NCI-H187 (cell line): Measurements from ENCODE around the gene CKLF.
"Not testable (repeated sequence)": the region's sequence is repeated elsewhere in the genome, so short reads cannot be mapped to it uniquely, and the experiment has no call there.

Experiments used
- DNase-seq, 2 experiments: peaks; one replicate each; lab custom pipeline; 2025; lab: John Stamatoyannopoulos, UW

The CKLF gene

DNA sequence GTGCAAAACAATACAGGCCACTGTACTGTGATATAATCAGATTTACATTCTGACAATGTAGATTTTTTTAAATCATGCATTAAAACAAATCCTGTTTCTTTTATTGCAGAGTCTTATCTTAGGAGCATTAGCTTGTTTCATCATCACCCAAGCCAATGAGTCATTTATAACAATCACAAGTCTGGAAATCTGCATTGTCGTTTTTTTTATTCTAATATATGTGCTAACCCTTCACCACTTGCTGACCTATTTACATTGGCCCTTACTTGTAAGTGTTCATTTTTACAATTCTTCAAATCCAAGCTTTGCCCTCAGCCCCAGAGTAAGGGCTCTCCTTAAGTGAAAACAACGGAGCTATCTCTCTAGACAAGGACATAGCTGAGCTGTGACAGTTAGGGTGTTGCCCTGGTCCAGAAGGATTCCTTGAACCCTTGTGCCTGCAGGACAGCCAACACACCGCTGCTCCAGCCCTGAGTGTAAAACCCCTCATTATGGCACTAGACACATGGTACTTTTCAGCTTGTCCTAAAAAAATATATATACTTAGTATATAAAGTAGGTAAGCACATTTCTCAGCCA, 17.5 kb downstream of the CKLF start:
- no peak for DNase-seq

DNA sequence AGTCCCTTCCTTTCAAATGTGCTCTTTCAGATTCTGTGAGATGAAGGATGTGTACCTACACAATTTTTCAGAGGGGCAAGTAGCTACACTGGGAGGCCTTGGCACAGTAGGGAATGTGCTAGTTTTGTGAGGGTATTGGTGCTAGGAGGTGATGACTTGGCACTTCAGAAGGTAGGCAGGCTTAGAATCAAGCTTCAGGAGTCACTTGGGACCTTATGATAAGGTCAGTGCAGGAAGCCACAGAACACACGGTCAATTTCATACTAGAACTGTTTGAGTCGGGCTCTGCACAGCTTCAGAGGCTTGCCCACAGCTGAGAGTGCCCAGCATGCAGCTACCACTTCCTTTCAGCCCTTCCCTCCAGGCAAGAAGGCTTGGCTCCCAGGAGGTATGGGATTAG, 20.0 kb downstream of the CKLF start:
- DNase-seq = no peak

DNA sequence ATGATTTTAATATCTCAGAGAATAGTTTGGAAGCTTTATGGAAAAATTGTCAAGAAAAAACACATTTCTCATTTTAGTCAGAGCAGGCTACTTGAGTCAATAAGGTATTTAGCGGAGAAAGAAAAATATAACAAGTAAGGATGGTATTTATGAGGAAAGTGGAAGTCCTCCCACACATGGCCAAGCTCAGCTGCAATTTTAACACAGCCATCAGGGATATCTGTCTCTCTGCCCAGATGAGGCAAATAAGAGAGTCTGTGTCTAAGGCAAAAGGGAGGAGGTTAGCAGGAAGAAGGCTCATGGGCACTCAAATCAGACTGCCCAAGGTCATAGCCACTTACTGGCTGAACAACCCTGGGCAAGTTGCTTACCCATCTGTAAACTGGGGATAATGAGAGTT, 21.7 kb downstream of the CKLF start:
- no peak for DNase-seq

DNA sequence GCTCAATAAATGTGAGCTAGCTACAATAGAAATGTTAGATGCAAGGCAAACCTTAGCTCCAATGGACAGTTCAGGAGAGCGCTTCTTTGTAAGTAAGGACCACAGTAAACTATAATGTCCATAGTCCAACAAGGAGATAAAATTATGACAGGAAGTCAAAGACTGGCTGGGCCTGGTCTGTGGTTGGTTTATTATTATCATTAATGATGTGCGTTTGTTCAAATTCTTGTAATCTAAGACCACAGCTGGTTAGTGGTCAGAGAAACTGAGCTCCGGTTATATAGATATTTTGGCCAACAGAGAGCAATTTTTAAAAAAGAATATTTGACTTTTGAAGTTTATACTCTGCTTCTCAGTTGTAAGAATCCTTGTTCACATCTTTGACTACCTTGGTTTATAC, 22.2 kb downstream of the CKLF start:
- no peak for DNase-seq

DNA sequence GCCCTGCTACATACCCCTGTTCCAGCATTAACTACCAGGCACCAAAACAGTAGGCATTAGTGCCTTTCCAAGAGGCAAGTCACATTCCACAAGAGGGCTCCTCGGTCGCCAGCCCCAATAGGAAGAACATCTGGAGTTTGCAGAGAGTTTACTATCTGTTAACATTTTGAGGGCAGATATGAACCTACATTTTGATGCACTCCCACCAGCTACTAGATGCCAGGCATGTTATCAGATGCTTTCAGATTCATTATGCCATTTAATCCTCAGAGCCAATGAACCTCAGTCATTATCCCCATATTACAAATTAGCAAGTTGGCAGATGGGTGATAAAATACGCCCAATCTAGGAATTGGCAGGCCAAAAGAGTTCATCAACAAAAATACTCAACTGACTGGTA, 22.7 kb downstream of the CKLF start:
- DNase-seq = no peak

DNA sequence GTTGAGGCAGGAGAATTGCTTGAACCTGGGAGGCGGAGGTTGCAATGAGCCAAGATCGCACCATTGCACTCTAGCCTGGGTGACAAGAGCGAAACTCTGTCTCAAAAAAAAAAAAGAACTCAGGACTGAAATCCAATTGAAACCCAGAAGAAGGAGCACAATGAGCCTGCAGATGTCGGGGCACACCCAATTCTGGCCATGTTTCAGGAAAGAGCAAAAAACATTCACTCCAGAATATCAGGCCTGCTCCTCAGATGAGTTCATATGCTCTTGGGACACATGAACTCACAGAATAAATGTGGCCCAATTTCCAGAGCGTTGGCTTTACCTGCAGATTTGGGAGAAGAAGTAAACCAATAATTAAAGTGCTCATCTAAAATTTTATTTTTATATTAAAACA, 23.9 kb downstream of the CKLF start:
- DNase-seq = no peak

DNA sequence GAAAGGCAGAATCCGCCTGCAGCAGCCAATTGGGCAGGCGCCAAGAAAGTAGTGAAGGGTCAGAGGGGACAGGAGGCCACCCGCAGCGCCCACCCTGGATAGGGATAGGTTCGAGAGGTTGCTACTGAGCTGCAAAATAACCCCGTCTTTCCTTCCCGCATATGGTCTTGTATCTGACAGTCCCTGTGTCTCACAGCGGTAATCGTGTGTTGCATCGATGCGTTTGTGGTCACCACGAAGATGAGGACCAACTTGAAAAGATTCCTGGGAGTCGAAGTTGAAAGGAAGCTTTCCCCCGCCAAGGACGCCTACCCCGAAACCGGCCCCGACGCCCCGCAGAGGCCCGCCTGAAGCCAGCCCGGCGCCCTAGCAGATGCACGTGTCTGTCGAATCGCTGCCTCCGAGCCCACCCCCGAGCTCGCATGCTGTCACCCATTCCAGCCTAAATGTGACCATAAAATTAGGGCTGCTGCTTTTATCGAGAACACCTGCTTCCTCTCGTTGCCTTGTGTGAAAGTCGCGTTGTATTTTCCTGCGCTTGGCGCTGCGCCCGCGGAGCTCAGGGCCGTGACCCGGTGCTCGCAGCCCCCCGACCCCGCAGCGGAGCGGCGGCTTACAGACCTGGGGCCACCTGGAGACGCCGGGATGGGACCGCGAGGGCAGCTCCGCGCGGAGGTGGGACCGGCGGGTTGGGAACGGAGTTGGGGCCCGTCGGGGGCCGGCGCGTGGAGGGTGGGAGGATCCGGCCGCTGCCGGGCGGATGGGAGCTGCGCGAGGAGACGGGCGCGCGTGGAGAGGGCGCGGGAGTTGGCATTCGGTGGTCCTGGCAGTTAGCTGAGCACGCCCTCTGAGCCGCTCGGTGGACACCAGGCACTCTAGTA, 26.5 kb downstream of the CKLF start, which contains the start of gene CMTM2:
TSS of gene CMTM2 (plus strand) at position 813 of the 881 bp plus-strand sequence. CDS start 145 bp downstream, outside the sequence.
- DNase-seq = no peak

DNA sequence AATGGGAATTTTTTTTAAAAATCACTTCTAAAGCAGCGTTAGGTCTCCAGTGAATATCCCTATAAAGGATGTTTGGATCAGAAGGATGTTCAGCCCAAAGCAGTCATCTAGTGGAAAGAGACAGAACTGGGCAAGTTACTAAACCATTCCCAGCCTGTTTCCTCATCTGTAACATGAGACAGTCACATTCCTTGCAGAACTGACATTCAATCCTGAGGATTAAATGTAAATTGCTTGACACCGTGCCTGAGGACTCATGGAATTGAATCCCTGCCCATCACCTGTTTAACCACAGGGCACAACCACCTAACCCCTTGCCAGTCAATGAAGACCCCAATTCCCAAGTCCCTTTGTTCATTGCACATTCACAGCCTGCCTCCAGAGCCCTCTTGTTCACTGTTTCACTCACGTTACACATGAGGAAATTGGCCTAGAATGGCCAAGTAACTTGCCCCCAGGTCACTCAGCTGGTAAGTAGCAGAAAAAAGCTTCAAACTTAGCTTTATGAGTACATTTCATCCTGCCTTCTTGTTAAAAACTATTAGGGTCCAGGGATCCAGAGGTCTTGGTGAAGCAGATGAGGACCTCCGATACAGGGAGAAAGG, 28.3 kb downstream of the CKLF start:
- no peak for DNase-seq

DNA sequence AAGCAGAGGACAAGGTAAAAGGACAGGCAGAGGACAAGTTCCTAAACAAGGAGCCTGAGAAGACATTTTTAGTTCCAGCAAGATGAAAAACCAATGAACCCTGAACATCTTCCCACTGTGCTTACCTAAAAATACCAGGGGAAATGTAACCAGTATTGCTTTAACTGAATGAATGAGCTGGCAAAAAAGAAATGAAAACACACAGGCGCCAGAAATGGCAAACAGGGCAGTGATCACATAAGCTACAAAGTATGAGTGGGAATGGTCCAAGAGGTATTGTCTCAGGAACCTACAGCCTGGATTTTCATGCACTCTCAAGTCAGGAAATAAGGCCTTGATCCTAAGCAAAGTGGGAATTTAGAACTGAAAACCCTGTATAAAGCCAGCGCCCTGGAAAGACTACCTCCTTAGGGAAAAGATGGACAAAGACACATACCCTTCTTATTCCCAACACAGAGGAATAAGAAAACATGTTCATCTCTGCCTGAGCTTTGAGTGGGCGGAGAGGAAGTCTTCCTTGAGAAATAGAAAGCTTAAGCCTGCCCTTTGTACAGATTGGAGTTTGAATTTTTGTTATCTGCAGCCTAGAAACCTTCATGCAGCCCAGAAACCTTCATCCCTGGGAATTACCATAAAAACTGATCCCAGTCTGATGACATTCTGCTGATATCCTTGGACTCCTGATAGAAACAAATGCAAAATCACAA, 29.0 kb downstream of the CKLF start:
- DNase-seq = no peak

DNA sequence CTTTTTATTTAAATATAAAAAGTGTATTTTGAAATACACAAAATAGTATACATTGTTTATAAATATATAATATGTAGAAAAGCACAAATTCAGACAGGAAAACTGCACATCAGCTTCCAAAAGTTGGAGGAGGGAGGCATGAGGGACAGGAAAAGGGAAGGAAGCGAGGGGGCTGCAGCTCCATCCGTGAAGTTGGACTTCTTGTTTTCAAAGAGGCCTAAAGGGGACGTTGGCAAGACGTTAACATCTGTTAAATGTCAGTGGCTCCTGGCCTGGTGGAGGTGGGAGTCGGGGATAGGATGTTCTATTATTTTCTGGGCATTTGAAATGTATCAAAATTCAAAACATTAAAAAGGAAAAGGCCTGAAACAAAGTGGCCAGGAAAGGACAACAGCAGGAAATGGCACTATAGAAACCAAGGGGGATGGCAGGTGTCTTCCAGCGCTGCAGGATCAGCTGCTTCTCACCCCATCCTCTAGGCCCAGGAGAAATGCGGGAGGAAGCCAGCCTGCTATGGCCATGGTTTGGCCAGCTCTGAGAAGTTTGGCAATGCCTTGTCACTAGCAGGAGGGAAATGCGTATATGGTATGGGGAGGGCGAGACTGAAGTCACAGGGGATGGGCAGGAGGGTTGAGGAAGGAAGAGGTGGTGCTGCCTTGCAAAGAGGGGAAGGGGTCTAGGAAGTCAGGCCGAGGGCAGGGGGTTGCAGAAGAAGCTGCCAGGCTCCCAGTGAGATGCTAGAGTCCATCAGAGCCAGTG, 33.3 kb downstream of the CKLF start:
- no peak for DNase-seq

DNA sequence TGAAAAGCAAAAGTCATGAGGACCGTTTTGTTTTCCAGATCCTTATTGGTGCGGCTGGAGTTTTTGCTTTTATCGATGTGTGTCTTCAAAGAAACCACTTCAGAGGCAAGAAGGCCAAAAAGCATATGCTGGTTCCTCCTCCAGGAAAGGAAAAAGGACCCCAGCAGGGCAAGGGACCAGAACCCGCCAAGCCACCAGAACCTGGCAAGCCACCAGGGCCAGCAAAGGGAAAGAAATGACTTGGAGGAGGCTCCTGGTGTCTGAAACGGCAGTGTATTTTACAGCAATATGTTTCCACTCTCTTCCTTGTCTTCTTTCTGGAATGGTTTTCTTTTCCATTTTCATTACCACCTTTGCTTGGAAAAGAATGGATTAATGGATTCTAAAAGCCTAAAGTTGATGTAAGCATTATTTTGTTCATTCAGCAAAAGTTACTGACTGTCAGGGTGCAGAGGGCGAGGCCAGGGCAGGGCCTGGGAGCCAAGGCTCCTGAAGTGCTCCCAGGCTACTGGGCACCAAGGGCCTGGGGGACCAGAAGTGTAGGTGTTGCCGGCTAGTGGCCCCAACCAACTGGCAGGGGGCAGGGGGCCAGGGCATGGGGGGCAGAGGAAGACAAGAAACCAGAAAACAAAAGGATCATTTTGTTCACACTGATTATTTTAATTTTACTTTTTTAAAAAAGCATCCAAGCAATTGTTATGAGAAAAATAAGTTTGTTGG, 35.7 kb downstream of the CKLF start:
- no peak for DNase-seq

DNA sequence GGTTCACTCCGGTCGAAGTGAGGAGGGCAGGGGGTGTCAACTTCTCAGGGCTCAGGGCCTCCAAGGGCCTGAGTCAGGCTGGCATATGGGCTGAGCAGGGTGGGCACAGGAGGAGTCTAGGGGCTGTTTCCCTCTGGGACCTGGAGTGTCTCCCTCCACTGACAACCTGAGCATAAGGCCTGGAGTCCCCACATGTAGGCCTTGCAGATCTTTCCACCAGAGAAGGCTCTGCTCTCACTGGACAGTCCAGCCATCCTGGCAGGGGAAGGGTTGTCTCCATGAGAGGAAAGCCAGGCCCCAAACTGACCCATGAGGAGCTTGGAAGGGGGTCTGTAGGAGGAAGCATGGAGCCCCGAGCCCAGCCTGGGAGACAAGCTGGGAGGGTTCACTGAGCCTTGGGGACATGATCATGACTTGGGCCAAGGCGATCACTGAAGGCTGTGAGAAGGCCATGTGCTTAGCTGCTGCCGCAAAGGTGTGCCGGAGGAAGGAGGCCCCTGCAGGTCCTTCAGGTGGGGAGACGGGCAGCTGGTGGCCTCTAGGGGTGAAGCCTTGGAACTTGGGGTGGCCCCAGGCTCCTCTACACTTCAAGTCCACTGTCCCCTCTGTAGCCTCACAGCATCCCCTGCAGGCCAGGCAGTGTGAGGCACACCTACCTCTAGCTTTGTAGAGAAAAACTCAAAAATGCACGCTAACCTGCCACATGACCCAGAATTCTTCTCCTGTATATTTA, 36.8 kb downstream of the CKLF start:
- no peak for DNase-seq

DNA sequence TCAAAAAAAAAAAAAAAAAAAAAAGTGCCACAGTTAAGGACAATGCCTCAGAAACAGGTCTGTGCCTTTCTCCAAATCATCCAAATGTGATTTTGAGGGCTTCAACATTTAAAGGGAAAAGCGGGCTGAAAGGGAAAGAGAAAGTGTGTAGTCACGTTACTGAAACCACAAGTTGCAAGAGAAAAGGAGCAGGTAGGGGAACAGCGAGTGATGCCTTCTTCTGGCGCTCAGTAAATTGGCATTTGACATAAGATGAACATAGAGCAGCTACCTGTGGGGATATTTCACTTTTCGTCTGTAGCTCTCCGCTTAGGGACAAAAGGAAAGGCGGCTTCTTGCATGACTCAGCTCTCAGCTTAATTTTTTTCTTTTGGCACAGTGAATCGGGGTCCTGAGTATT, 37.9 kb downstream of the CKLF start:
- no peak for DNase-seq

DNA sequence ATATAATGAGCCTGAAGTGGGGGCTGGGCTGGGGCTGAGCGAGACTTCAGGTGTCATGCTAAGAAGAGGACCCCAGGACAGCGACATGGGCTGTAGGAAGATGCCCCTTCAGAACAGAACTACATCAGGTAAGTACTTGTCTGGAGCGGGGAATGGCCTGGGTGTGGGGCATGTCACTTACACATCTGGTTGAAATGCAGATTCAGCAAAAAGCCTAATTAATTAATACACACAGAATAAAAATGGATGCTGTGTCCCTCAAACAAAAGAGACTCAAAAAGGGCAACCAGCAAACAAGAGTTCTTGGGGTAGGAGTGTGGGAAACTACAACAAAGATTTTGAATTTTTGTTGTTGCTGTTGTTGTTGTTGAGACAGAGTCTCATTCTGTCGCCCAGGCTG, 38.6 kb downstream of the CKLF start:
- DNase-seq = no peak

DNA sequence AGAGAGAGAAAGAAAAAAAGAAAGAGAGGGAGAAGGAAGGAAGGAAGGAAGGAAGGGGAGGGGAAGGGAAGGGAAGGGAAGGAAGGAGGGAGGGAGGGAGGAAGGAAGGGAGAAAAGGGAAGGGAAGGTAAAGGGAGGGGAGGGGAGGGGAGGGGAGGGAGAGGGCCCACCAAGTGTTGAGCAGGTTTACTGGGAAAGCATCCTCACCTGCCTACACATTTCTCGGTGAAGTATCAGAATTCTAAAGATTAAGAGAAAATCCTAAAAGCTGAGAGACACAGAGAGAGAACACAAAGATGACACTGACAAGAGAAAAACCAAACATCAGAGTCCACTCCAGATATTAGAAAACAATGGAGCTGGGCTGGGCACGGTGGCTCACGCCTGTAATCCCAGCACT, 39.9 kb downstream of the CKLF start:
- no peak for DNase-seq

DNA sequence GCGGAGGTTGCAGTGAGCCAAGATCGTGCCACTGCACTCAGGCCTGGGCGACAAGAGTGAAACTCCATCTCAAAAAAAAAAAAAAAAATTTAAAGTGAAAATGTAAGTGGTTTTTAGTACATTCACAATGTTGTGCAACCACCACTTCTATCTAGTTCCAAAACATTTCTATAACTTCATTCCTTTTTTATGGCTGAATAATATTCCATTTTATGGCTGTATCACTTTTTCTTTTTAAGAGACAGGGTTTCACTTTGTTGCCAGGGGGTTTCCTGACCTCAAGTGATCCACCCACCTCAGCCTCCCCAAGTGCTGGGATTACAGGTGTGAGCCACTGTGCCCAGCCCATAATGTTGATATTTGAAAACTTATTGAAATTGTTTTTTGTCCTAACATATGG, 40.4 kb downstream of the CKLF start:
- no peak for DNase-seq

DNA sequence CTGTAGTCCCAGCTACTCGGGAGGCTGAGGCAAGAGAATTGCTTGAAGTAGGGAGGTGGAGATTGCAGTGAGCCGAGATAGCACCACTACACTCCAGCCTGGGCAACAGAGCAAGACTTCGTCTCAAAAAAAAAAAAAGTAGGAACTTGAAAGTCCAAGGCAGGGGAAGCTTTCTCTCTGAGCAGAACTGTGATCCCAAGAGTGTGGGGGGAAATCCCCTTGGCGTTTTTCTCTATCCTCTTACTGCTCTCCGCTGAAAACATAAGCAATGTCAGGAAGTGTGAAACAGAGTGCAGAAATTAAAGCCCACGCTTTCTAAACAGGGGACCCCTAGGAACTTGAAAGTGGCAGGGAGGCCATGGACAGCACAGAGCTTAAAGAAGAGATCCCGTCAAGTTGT, 42.4 kb downstream of the CKLF start:
- no peak for DNase-seq

DNA sequence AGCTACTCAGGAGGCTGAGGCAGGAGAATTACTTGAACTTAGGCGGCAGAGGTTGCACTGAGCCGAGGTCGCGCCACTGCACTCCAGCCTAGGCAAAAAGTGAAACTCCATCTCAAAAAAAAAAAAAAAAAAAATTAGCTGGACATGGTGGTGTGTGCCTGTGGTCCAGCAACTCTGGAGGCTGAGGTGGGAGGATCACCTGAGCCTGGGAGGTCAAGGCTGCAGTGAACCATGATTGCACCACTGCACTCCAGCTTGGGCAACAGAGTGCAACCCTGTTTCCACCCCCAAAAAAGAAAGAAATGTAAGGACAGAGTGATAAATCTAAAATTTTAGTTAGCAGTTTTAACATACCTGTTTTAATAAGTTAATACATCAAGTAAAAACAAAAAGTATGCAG, 44.2 kb downstream of the CKLF start:
- DNase-seq = not testable (repeated sequence)

DNA sequence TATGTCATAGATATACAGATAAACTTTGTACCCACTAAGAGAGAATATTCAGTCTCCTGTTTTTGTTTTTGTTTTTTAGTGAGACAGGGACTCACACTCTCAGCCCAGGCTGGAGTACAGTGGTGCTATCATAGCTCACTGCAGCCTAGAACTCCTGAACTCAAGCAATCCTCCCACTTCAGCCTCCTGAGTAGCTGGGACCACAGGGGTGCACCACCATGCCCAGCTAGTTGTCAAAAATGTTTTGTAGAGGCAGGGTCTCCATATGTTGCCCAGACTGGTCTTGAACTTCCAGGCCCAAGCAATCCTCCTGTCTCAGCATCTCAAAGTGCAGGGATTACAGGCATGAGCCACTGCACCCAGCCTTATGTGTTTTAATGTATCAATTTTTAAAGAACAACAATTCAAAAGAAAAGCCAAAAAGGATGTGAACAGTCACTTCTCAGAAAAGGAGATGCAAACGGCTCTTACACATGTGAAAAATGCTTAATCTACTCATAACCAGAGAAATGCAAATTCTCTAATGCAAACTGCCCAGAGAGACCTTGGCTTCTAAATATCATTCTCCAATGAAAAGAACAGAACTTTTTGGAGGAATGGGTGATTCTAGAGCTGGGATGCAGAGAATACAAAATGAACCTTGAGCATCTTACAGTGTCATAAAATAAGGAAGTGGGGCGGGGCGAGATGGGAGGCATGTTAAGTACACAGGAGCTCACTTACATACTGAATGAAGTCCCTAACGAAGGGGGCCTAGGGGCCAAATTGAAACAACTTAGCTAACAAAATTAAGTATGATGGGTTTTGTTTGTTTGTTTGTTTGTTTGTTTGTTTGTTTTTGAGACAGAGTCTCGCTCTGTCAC, 44.8 kb downstream of the CKLF start:
- DNase-seq = no peak

DNA sequence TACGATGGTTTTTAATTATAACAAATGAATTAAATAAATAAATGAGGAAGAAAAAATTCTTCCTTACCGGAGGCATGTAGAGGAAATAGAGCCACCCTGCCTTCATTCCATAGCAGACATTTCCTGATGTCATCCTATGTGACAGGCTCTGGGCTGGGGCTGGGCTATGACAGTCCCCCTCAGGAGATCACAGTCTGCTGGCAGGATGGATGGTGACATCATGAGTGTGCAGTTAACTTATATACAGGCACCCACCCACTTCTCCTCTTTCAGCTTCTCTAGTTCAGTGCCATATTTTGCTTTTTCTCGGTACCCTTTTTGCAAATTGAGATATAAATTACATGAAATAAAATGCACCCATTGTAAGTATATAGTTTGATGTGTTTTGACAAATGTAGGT, 45.7 kb downstream of the CKLF start:
- no peak for DNase-seq
